GM15510 (cell line): ENCODE data around the gene ZC3H12A.

Source experiments
- POLR2A ChIP-seq: IDR thresholded peaks from 3 replicates; pipeline ENCODE4 v1.6.1; 2011; ENCODE audit warnings: borderline replicate concordance; ENCODE audit not compliant: insufficient read length; ENCODE audit errors: extremely low read depth

Gene ZC3H12A

GRCh38 chr1:37480125-37480466 is 5.7 kb downstream of the ZC3H12A start:
- TF ChIP-seq POLR2A: no peak

GRCh38 chr1:37480581-37481288 is 6.4 kb downstream of the ZC3H12A start:
- no peak for TF ChIP-seq POLR2A

GRCh38 chr1:37481289-37482003 is 7.1 kb downstream of the ZC3H12A start:
- peak; percentile 15 for TF ChIP-seq POLR2A

GRCh38 chr1:37482004-37482785 is 7.8 kb downstream of the ZC3H12A start:
- no peak for TF ChIP-seq POLR2A

GRCh38 chr1:37482796-37483744 is 8.7 kb downstream of the ZC3H12A start:
- no peak for TF ChIP-seq POLR2A

- no peak for TF ChIP-seq POLR2A
Measured at GRCh38 chr1:37483785-37484184, 9.4 kb downstream of the ZC3H12A start.

- no peak for TF ChIP-seq POLR2A
Measured at GRCh38 chr1:37484325-37485051, 10.1 kb downstream of the ZC3H12A start.

- no peak for TF ChIP-seq POLR2A
Measured at GRCh38 chr1:37485902-37486679, 11.7 kb downstream of the ZC3H12A start.

- TF ChIP-seq POLR2A: no peak
Measured at GRCh38 chr1:37486680-37487618, 12.6 kb downstream of the ZC3H12A start.

GRCh38 chr1:37487619-37487984 is 13.2 kb downstream of the ZC3H12A start:
- TF ChIP-seq POLR2A: no peak

- TF ChIP-seq POLR2A: no peak
Measured at GRCh38 chr1:37493336-37494098, 19.1 kb downstream of the ZC3H12A start.
